Karpas-422 (cell line): ENCODE data around the gene TMEM108. TPM values are rescaled to one million over a fixed set of nuclear protein-coding genes. Genes with fewer than 3 reads are reported as not detected.

ENCODE experiments used
- DNase-seq: peaks from one replicate; pipeline ENCODE4 v3.0.0-alpha.2; 2015
- H2AFZ ChIP-seq: fragments of 200-600 bp; sonication (generic); 2 replicates; pipeline ENCODE4 v1.6.1; 2014; ENCODE audit warnings: antibody characterized with exemption, low read length, mixed read lengths
- H3K27ac ChIP-seq: fragments of 200-600 bp; sonication (generic); 2 replicates; pipeline ENCODE4 v1.5.1; 2014; ENCODE audit warnings: mild to moderate bottlenecking, low read length, moderate library complexity
- H3K27me3 ChIP-seq: fragments of 200-600 bp; sonication (generic); 2 replicates; pipeline ENCODE4 v1.6.1; 2014; ENCODE audit warnings: low read length, mixed read lengths
- H3K36me3 ChIP-seq: fragments of 200-600 bp; sonication (generic); 2 replicates; pipeline ENCODE4 v1.6.1; 2014; ENCODE audit warnings: low read length, mixed read lengths; ENCODE audit not compliant: insufficient read depth
- H3K4me1 ChIP-seq: fragments of 200-600 bp; sonication (generic); 2 replicates; pipeline ENCODE4 v1.6.1; 2014; ENCODE audit warnings: mild to moderate bottlenecking, low read length, mixed read lengths
- H3K4me2 ChIP-seq: fragments of 200-600 bp; sonication (generic); 2 replicates; pipeline ENCODE4 v1.6.1; 2014; ENCODE audit warnings: low read length, low read depth, mild to moderate bottlenecking; ENCODE audit not compliant: poor library complexity, severe bottlenecking
- H3K4me3 ChIP-seq: fragments of 200-600 bp; sonication (generic); 2 replicates; pipeline ENCODE4 v1.5.1; 2014; ENCODE audit warnings: mild to moderate bottlenecking, antibody characterized with exemption, low read length, mixed read lengths
- H3K79me2 ChIP-seq: fragments of 200-600 bp; sonication (generic); 2 replicates; pipeline ENCODE4 v1.6.1; 2014; ENCODE audit warnings: mild to moderate bottlenecking, low read length, mixed read lengths
- H3K9ac ChIP-seq: fragments of 200-600 bp; sonication (generic); 2 replicates; pipeline ENCODE4 v1.6.0; 2014; ENCODE audit warnings: low read length
- H3K9me2 ChIP-seq: fragments of 200-600 bp; sonication (generic), shearing (Covaris generic); replicated peaks from 2 replicates; pipeline ENCODE4 v1.6.0; 2014; ENCODE audit warnings: mild to moderate bottlenecking, low read length, moderate library complexity; ENCODE audit not compliant: insufficient read depth
- H3K9me3 ChIP-seq: fragments of 300-700, 200-600 bp; sonication (generic); 2 replicates; pipeline ENCODE4 v1.6.1; 2014; ENCODE audit warnings: low read length, mixed read lengths
- H4K20me1 ChIP-seq: fragments of 200-600 bp; sonication (generic); 2 replicates; pipeline ENCODE4 v1.6.1; 2014; ENCODE audit warnings: mild to moderate bottlenecking, antibody characterized with exemption, low read length, low read depth; ENCODE audit not compliant: insufficient read depth
- total RNA-seq: library from RNA; depleted of rRNA; stranded (reverse); fragments of >200 nt; shearing (Covaris generic); gene quantifications from 2 replicates; pipeline ENCODE4 v1.2.3, GENCODE V29; 2014; ENCODE audit warnings: low replicate concordance

TMEM108 gene
- total RNA-seq, 1 experiment from 2014 or later = not detected

DNA sequence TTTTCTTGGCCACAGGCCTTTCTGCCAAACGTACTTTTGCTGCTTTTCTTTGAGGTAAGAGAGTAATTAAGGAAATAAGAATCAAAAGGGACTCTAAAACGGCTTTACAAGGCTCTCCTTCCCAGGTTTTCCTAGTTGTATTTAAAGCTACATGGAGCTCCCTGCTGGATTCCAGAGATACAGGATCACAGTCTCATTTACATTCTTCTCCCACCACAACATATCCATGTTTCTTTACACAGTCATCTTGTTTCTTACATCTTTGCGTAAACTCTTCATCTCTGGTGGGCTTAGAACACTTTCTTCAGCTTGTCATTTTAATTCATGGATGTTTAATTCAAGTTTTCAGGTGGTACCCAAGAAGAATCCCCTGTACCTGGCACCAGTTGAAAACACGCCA is 244.0 kb downstream of the TMEM108 start:
- H3K27me3 ChIP-seq = no peaks in the 10 kb centered on the region
- no peak overlapping the region for H3K9ac ChIP-seq
- H4K20me1 ChIP-seq = no peaks in the 10 kb centered on the region
- no peaks in the 10 kb centered on the region for H3K79me2 ChIP-seq
- H3K9me2 ChIP-seq = no peaks in the 10 kb centered on the region
- no peak overlapping the region for H3K4me3 ChIP-seq
- H3K27ac ChIP-seq = no peak overlapping the region
- no peak for DNase-seq
- H3K4me1 ChIP-seq = no peaks in the 10 kb centered on the region
- no peak overlapping the region for H2AFZ ChIP-seq
- no peaks in the 10 kb centered on the region for H3K36me3 ChIP-seq
- no peak overlapping the region for H3K4me2 ChIP-seq
- H3K9me3 ChIP-seq = no peaks in the 10 kb centered on the region

DNA sequence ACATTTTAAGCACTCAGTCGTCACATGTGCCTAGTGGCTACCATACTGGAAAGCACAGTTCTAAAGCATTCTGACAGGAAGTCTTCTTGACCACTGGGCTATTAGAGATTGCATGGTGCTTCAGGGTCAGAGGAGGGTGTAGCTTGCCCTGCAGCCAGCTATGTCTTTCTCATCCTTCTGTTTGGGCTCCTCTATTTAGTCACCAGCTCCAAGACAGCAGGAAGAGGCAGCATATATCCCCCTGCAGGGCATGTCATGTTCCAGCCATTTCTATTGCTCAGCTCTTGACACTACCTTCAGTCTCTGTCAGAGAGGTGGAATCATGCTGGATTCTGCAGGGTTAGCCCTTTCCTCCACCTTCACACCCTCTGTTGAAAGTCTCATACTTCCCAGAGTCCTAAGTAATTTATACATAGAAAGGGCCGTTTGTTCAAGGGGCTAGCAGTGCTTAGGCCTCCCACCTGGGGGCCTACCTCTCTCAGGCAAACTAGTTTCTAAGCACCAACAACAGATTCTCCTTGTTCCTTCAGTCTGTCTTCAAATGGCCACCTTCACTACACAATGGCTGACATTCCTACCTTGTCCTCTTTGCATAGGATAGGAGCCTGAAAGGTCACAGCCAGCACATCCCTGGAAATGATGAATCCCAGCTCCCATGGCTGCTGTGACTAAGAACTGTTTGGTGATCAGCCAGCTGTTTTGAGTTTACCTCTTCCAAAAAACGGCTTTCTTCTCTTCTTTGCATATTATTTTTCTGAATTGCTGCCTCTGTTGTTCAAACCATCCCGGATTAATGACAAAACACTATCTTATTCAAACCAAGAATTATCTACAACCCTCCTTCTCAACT is 246.0 kb downstream of the TMEM108 start:
- Histone ChIP-seq H3K4me1 (no peaks in the 10 kb centered on the region), H3K9ac (no peak overlapping the region), H2AFZ (no peak overlapping the region), H4K20me1 (no peaks in the 10 kb centered on the region), H3K27me3 (no peaks in the 10 kb centered on the region), H3K9me3 (no peaks in the 10 kb centered on the region), H3K36me3 (no peaks in the 10 kb centered on the region), H3K4me3 (no peak overlapping the region), H3K4me2 (no peak overlapping the region), H3K27ac (no peak overlapping the region), H3K9me2 (no peaks in the 10 kb centered on the region), H3K79me2 (no peaks in the 10 kb centered on the region)
- DNase-seq = no peak

DNA sequence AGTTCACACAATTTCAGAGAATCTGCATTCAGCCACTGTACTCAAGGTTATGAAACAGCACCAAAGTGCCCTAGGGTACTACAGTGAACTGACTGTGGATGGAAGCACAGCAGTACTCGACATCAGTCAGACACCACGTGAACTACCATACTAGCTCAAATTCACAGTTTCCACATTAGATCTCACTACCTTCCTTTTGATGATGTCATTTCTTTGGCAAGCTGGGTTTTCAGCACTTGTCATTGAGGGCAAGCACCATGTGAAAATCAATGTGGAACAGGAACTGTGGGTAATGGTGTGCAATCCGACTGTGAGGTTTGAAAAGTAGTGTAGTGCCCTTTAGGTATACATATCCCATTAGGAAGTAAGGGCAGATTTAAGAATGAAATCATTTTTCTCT is 251.1 kb downstream of the TMEM108 start:
- no peaks in the 10 kb centered on the region for H3K9me3 ChIP-seq
- H2AFZ ChIP-seq = no peak overlapping the region
- no peak overlapping the region for H3K9ac ChIP-seq
- H3K9me2 ChIP-seq = no peaks in the 10 kb centered on the region
- H3K4me2 ChIP-seq = no peak overlapping the region
- H3K27me3 ChIP-seq = no peaks in the 10 kb centered on the region
- no peaks in the 10 kb centered on the region for H3K4me1 ChIP-seq
- DNase-seq = no peak
- no peaks in the 10 kb centered on the region for H4K20me1 ChIP-seq
- H3K36me3 ChIP-seq = no peaks in the 10 kb centered on the region
- H3K79me2 ChIP-seq = no peaks in the 10 kb centered on the region
- H3K27ac ChIP-seq = no peak overlapping the region
- no peak overlapping the region for H3K4me3 ChIP-seq

DNA sequence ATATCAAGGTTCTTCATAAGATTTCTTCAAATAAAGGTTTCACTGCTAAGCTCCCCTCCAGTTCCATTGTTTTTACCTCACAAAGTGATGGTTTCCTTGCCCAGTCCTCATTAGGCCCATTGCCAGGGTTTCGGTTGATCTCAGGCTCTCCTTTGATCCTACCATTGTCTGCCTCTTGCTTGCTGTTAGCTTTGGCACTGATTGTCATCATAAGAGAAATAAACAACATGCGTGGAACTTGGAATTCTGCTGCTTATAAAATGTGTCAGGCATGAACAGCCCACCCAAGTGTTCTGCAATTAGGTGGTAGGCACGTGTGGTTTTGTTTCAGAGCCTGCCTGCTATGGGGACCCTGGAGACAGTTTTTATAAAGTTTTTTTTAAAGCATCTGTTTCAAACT is 254.1 kb downstream of the TMEM108 start:
- Histone ChIP-seq H3K36me3 (no peaks in the 10 kb centered on the region), H3K9me3 (no peaks in the 10 kb centered on the region), H3K4me2 (no peak overlapping the region), H2AFZ (no peak overlapping the region), H3K9me2 (no peaks in the 10 kb centered on the region), H3K27ac (no peak overlapping the region), H3K4me3 (no peak overlapping the region), H3K9ac (no peak overlapping the region), H3K79me2 (no peaks in the 10 kb centered on the region), H4K20me1 (no peaks in the 10 kb centered on the region), H3K27me3 (no peaks in the 10 kb centered on the region), H3K4me1 (peaks cover 23% of the 10 kb centered on the region)
- no peak for DNase-seq

DNA sequence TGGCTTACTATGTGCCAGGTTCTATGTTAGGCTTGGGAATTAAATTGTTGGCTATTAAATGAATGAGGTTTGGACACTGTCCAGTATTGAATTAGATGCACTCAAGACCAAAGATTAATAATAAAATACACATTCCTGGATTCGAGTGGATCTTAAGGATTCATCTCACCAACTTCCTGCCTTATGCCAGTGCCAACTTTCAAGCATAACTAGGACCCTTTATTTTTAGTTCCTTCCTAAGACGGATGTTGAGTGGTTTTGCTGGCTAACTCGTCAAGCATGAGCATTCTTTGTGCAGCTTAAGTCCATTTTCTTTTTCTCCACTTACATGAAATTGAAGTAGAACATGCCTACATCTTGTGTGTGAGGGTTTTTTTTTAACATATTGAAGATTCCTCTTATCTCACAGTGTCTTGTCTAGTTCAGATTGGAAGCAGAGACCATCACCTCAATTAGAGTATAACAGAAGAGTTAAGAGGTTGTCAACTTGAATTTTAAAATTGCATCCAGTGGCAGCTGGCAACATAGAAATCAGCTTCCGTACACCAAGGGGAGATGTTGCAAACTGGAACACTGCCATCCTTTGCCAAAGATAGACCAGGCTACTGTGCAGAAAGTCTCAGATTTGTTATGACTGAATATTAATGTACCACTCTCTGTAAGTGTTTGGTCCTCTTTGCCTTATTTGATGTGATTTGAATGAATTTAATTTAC is 255.4 kb downstream of the TMEM108 start:
- no peaks in the 10 kb centered on the region for H3K9me3 ChIP-seq
- H3K4me3 ChIP-seq = no peak overlapping the region
- no peaks in the 10 kb centered on the region for H3K79me2 ChIP-seq
- H3K36me3 ChIP-seq = no peaks in the 10 kb centered on the region
- no peaks in the 10 kb centered on the region for H3K9me2 ChIP-seq
- no peaks in the 10 kb centered on the region for H3K27me3 ChIP-seq
- H4K20me1 ChIP-seq = no peaks in the 10 kb centered on the region
- H3K9ac ChIP-seq = no peak overlapping the region
- no peak overlapping the region for H3K27ac ChIP-seq
- peaks cover 23% of the 10 kb centered on the region for H3K4me1 ChIP-seq
- H2AFZ ChIP-seq = no peak overlapping the region
- H3K4me2 ChIP-seq = no peak overlapping the region
- no peak for DNase-seq

DNA sequence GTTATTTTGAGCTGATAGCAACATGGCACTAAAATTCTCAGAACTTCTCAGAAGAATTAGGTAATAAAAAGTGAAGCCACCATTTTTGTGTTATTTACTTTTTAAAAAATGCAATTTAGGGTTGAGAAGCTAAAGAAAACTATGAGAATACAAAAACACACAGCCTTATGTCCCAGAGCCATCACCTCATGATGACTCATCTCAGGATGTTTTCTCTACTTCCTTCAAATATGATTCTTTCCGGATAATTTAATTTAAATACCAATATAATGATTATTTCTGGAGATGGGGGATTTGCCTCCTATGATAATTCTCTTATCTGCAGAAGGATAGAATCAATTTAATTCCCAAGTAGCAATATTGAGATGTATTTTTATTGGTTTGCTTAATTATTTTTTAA is 256.1 kb downstream of the TMEM108 start:
- Histone ChIP-seq H4K20me1 (no peaks in the 10 kb centered on the region), H3K27ac (no peak overlapping the region), H3K27me3 (no peaks in the 10 kb centered on the region)

DNA sequence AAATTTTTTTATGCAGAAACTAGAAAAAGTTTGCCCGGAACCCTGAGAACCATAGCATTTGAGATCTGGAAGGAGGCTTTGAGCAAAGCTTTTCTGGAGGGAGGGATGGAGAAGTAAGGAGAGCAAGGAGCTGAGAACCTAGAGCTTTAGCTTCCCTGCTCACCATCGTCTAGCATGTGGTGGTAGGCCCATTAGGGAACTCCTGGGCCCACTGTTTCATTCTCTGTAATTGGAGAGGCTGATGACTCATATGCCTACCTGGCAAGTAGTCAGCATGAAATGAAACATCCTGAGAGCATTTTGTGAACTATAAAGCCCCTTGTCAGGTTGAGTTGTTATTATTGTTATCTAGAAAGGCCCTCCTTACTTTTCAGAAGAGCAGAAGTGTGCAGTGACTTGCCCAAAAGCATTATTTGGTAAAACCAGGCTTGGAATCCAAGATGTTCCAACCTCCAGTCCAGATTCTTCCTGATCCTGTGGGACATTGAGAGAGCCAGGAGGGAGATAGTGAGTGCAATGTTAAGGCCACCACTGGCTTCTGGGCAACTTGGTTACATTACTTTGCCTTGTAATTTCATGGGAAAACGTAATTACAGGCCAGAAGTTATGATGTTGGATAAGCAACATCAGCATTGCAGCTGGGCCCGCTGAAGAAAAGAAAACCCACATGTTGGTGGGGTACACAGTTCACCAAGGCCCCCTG is 257.2 kb downstream of the TMEM108 start:
- DNase-seq = no peak
- Histone ChIP-seq H3K9me2 (no peaks in the 10 kb centered on the region), H3K27ac (no peak overlapping the region), H3K27me3 (no peaks in the 10 kb centered on the region), H3K79me2 (no peaks in the 10 kb centered on the region), H3K9ac (no peak overlapping the region), H3K4me3 (no peak overlapping the region), H3K36me3 (no peaks in the 10 kb centered on the region), H4K20me1 (no peaks in the 10 kb centered on the region), H3K4me1 (peaks cover 23% of the 10 kb centered on the region), H3K4me2 (no peak overlapping the region), H3K9me3 (no peaks in the 10 kb centered on the region), H2AFZ (no peak overlapping the region)

More for the DNA sequence above, 256.1 kb downstream of the TMEM108 start:
- Histone ChIP-seq H3K9me2 (no peaks in the 10 kb centered on the region), H3K4me1 (peaks cover 23% of the 10 kb centered on the region), H3K9me3 (no peaks in the 10 kb centered on the region), H2AFZ (no peak overlapping the region), H3K79me2 (no peaks in the 10 kb centered on the region), H3K4me3 (no peak overlapping the region), H3K36me3 (no peaks in the 10 kb centered on the region), H3K9ac (no peak overlapping the region), H3K4me2 (no peak overlapping the region)
- no peak for DNase-seq
